BLaER1 treated with 17β-estradiol and CSF1 and Interleukin-3, amounts not matched to agents 10 nM and 100 nM (cell line): ENCODE results near the gene AUTS2.

ENCODE experiments used
- H3K27ac ChIP-seq, 11 experiments: shearing (Covaris generic); formaldehyde crosslinking; 2 replicates each; pipeline ENCODE4 v1.8.1; 2022
- H3K27me3 ChIP-seq, 11 experiments: shearing (Covaris generic); formaldehyde crosslinking; 2 replicates each; pipeline ENCODE4 v1.8.1; 2022
- H3K36me3 ChIP-seq, 11 experiments: shearing (Covaris generic); formaldehyde crosslinking; 2 replicates each; pipeline ENCODE4 v1.8.1; 2022
- H3K4me1 ChIP-seq, 10 experiments: shearing (Covaris generic); formaldehyde crosslinking; 2 replicates each; pipeline ENCODE4 v1.8.1; 2022
- H3K4me2 ChIP-seq, 11 experiments: shearing (Covaris generic); formaldehyde crosslinking; 2 replicates each; pipeline ENCODE4 v1.8.1; 2022
- H3K4me3 ChIP-seq, 10 experiments: shearing (Covaris generic); formaldehyde crosslinking; 2 replicates each; pipeline ENCODE4 v1.8.1; 2022
- H3K9ac ChIP-seq, 11 experiments: shearing (Covaris generic); formaldehyde crosslinking; 2 replicates each; pipeline ENCODE4 v1.8.1; 2022
- H3K9me3 ChIP-seq, 11 experiments: shearing (Covaris generic); formaldehyde crosslinking; replicated peaks in 1 of 11; 2 replicates each; pipeline ENCODE4 v1.8.1; 2022
- H4K20me1 ChIP-seq, 11 experiments: shearing (Covaris generic); formaldehyde crosslinking; 2 replicates each; pipeline ENCODE4 v1.8.1; 2022
- Cebpa-rat ChIP-seq, 11 experiments: shearing (Covaris generic); IDR thresholded peaks; 2 replicates each; pipeline ENCODE4 v1.8.1; 2022

The AUTS2 gene

GRCh38 chr7:70527520-70528115 lies 929.3 kb downstream of the AUTS2 start:
- Histone ChIP-seq H3K4me2 (peak overlapping the region in 9 of 11 experiments; percentile 13 to 82 (median 59); a peak in 17 of 22 replicates), H3K9ac (no peak overlapping the region), H3K4me1 (peaks cover 13 to 61% (median 43%) of the 10 kb centered on the region in 10 experiments), H4K20me1 (no peaks in the 10 kb centered on the region), H3K27ac (no peak overlapping the region; a peak in 1 of 22 replicates), H3K36me3 (peaks cover 0 to 32% (median 17%) of the 10 kb centered on the region in 11 experiments; a peak in 10 of 22 replicates), H3K27me3 (no peaks in the 10 kb centered on the region), H3K9me3 (peaks cover 0 to 14% (median 5%) of the 10 kb centered on the region in 11 experiments; a peak in 9 of 22 replicates), H3K4me3 (no peak overlapping the region)
- TF ChIP-seq Cebpa-rat (IDR thresholded peaks at IDR 0.05), result no peak

GRCh38 chr7:70529436-70529835 lies 931.2 kb downstream of the AUTS2 start:
- Histone ChIP-seq H3K4me2 (peak overlapping the region in 8 of 11 experiments; percentile 6 to 68 (median 52); a peak in 13 of 22 replicates), H3K4me1 (peaks cover 13 to 61% (median 43%) of the 10 kb centered on the region in 10 experiments), H3K9me3 (peaks cover 0 to 14% (median 5%) of the 10 kb centered on the region in 11 experiments; a peak in 9 of 22 replicates), H3K27me3 (no peaks in the 10 kb centered on the region), H3K9ac (no peak overlapping the region), H4K20me1 (no peaks in the 10 kb centered on the region), H3K4me3 (no peak overlapping the region), H3K27ac (no peak overlapping the region), H3K36me3 (peaks cover 0 to 32% (median 10%) of the 10 kb centered on the region in 11 experiments; a peak in 10 of 22 replicates)
- TF ChIP-seq Cebpa-rat (IDR thresholded peaks at IDR 0.05), result no peak

GRCh38 chr7:70529914-70530585 lies 931.8 kb downstream of the AUTS2 start:
- no peaks in the 10 kb centered on the region for H4K20me1 ChIP-seq
- no peaks in the 10 kb centered on the region for H3K27me3 ChIP-seq
- no peak for TF ChIP-seq Cebpa-rat (IDR thresholded peaks at IDR 0.05)
- H3K9ac ChIP-seq, result no peak overlapping the region
- H3K9me3 ChIP-seq, result peaks cover 0 to 14% (median 5%) of the 10 kb centered on the region in 11 experiments; a peak in 9 of 22 replicates
- peaks cover 0 to 29% (median 10%) of the 10 kb centered on the region in 11 experiments; a peak in 10 of 22 replicates for H3K36me3 ChIP-seq
- peaks cover 13 to 60% (median 43%) of the 10 kb centered on the region in 10 experiments for H3K4me1 ChIP-seq
- no peak overlapping the region for H3K4me3 ChIP-seq
- H3K4me2 ChIP-seq, result peak overlapping the region in 8 of 11 experiments; percentile 42 to 68 (median 54); a peak in 16 of 22 replicates
- no peak overlapping the region for H3K27ac ChIP-seq

GRCh38 chr7:70533614-70534013 lies 935.3 kb downstream of the AUTS2 start:
- TF ChIP-seq Cebpa-rat (IDR thresholded peaks at IDR 0.05), result no peak
- Histone ChIP-seq H3K36me3 (peaks cover 0 to 27% (median 10%) of the 10 kb centered on the region in 11 experiments; a peak in 9 of 22 replicates), H3K27me3 (no peaks in the 10 kb centered on the region), H3K4me3 (no peak overlapping the region), H3K9ac (no peak overlapping the region), H3K27ac (no peak overlapping the region), H4K20me1 (no peaks in the 10 kb centered on the region), H3K4me1 (peaks cover 0 to 25% (median 16%) of the 10 kb centered on the region in 10 experiments; a peak in 13 of 20 replicates), H3K9me3 (peaks cover 0 to 14% (median 5%) of the 10 kb centered on the region in 11 experiments; a peak in 9 of 22 replicates), H3K4me2 (no peak overlapping the region)

- no peak overlapping the region for H3K9ac ChIP-seq
- H4K20me1 ChIP-seq, result no peaks in the 10 kb centered on the region
- peak overlapping the region in 1 of 11 experiments; percentile 40; a peak in 1 of 22 replicates for H3K27ac ChIP-seq
- TF ChIP-seq Cebpa-rat (IDR thresholded peaks at IDR 0.05), result no peak
- no peak overlapping the region for H3K4me2 ChIP-seq
- no peaks in the 10 kb centered on the region for H3K9me3 ChIP-seq
- H3K4me1 ChIP-seq, result peaks cover 17 to 41% (median 33%) of the 10 kb centered on the region in 10 experiments
- H3K27me3 ChIP-seq, result no peaks in the 10 kb centered on the region
- H3K4me3 ChIP-seq, result no peak overlapping the region
- peaks cover 0 to 15% (median 0%) of the 10 kb centered on the region in 11 experiments; a peak in 1 of 22 replicates for H3K36me3 ChIP-seq
Observed at GRCh38 chr7:70539205-70539604, 940.9 kb downstream of the AUTS2 start.

DNA sequence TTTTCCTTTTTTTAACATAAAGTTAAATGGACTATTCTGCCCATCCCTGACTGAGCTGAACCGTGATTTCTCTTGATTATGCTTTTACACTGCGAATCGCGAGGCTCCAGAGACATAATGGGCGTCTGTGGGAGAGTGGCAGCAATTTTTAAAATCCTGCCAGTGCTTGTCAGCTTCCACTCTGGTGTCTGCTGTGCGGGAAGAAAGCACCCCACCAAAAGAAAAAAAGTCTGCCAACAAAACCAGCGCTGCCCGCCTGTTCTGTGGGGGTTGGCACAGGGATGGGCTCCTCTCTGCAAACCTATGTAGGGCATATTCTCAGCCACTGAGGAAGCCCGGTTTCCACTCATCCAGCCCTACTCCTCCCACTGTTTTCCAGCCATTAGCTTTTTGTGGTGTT lies 941.3 kb downstream of the AUTS2 start:
- TF ChIP-seq Cebpa-rat (IDR thresholded peaks at IDR 0.05), result no peak
- Histone ChIP-seq H3K4me1 (peaks cover 21 to 45% (median 37%) of the 10 kb centered on the region in 10 experiments), H4K20me1 (no peaks in the 10 kb centered on the region)

GRCh38 chr7:70540641-70541040 lies 942.4 kb downstream of the AUTS2 start:
- Histone ChIP-seq H3K4me2 (no peak overlapping the region), H3K27ac (no peak overlapping the region), H3K4me1 (peaks cover 31 to 55% (median 47%) of the 10 kb centered on the region in 10 experiments), H3K27me3 (no peaks in the 10 kb centered on the region), H4K20me1 (no peaks in the 10 kb centered on the region), H3K4me3 (no peak overlapping the region), H3K9me3 (no peaks in the 10 kb centered on the region), H3K36me3 (peaks cover 0 to 15% (median 0%) of the 10 kb centered on the region in 11 experiments; a peak in 1 of 22 replicates), H3K9ac (no peak overlapping the region)
- no peak for TF ChIP-seq Cebpa-rat (IDR thresholded peaks at IDR 0.05)

More for the DNA sequence above, 941.3 kb downstream of the AUTS2 start:
- Histone ChIP-seq H3K27me3 (no peaks in the 10 kb centered on the region), H3K9ac (no peak overlapping the region), H3K9me3 (no peaks in the 10 kb centered on the region), H3K27ac (peak overlapping the region in 1 of 11 experiments; percentile 40; a peak in 1 of 22 replicates), H3K4me3 (no peak overlapping the region), H3K36me3 (peaks cover 0 to 15% (median 0%) of the 10 kb centered on the region in 11 experiments; a peak in 1 of 22 replicates), H3K4me2 (no peak overlapping the region)

GRCh38 chr7:70542750-70543376 lies 944.6 kb downstream of the AUTS2 start:
- Histone ChIP-seq H3K27me3 (no peaks in the 10 kb centered on the region), H3K9ac (peak overlapping the region in 6 of 11 experiments; percentile 4 to 44 (median 24); a peak in 7 of 22 replicates), H3K27ac (peak overlapping the region in 9 of 11 experiments; percentile 29 to 56 (median 35); a peak in 17 of 22 replicates), H3K4me3 (no peak overlapping the region), H3K4me2 (peak overlapping the region; percentile 31 to 92 (median 77); a peak in 21 of 22 replicates), H4K20me1 (no peaks in the 10 kb centered on the region), H3K4me1 (peaks cover 33 to 62% (median 50%) of the 10 kb centered on the region in 10 experiments), H3K36me3 (peaks cover 0 to 10% (median 0%) of the 10 kb centered on the region in 11 experiments; a peak in 4 of 22 replicates), H3K9me3 (peaks cover 10 to 16% (median 13%) of the 10 kb centered on the region in 11 experiments)
- TF ChIP-seq Cebpa-rat (IDR thresholded peaks at IDR 0.05), result 0 out of 22 replicates have a peak, but pooled peaks of 1 of the 11 experiments have one; percentile 18
